ENCODE measurements around the gene SLC2A10. TPM values are rescaled to one million over a fixed set of nuclear protein-coding genes. Genes with fewer than 3 reads are reported as not detected.

Gene SLC2A10
- 38.0 and 90.1 TPM in 2 replicates for total RNA-seq

DNA sequence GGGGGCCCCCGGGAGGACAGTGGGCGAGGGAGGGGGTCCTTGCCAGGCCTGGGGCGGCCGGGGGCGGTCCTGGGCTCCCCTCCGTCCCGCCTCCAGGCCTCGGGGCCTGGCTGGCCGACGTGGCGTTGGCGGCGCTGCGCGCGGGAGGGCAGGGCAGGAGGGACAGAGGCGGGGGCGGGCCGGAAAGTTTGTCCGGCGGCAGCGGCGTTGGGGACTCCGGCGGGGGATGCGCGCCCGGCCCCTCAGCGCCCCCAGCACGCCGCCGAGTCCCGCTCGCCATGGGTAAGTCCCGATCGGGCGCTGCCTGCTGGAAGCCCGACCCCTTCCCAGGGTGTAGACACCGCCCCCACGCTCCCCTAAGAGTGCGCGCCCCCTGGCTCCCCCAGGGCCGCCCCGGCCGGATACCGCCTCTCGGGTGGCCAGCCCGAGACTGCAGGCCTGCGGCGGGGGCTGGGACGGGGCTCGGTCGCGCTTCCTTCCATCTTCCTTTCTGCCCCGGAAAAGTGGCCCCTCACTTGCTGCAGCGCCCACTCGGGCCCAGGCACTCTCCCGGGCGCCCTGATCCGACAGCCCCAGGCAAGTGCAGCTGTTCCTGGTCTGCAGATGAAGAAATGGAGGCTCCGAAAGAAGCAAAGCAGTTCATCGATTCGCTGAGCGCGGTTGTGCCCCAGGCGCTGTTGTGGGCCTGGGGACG lies at the start of gene SLC2A10:
Gene SLC2A10 (plus strand): TSS at position 191 of the 694 bp plus-strand sequence. CDS start 88 bp downstream, at position 279.

DNA sequence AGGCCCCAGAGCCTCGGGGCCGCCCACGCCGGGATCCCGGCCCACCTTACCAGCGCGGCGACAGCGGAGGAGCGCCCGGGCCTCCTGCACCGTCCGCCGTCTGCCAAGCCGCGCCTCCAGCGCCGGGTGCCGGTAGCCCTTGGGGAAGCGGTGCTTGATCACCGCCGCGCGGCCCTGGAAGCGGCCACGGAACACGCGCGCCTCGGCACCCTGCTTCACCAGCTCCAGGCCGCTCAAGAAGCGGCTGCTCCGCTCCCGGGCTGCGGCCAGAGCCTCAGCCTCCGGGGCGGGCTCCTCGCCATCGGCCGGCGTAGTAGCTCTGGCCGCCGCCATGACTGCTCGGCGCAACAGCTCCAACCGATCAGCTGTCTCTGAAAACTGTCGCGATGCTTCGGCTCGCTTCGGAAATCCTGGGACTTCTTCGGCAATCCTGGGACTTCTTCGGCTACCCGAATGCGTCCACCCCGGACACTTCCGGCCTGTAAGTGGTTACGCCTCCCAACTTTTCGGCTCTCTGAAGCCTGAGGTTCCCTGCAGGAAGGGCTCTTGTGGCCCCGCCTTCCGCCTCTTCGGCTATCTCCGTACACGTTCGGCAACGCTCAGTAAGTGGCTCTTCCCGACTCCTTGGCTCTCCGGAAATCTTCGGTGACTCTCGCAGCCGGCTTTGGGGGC lies 20.2 kb upstream of the SLC2A10 start, which contains the start of gene TP53RK:
Gene TP53RK (minus strand): TSS at position 363 of the 672 bp plus-strand sequence. CDS start 30 bp downstream, at position 333.

Other genes with a start within 250 kb of the SLC2A10 start
- 1.6 and 2.5 TPM in 2 replicates for gene ZNF334, start 196.1 kb upstream of the SLC2A10 start, total RNA-seq
- gene OCSTAMP, start 159.0 kb upstream of the SLC2A10 start, total RNA-seq, result not detected in 2 replicates
- 2.9 and 6.0 TPM in 2 replicates for gene SLC13A3, start 58.2 kb upstream of the SLC2A10 start, total RNA-seq
- 13.2 and 18.9 TPM in 2 replicates for gene TP53RK, start 20.2 kb upstream of the SLC2A10 start, total RNA-seq
- gene EYA2, start 185.2 kb downstream of the SLC2A10 start, total RNA-seq, result 0.44 and 1.5 TPM in 2 replicates

Data from smooth muscle cell of trachea (primary cell).